Skeletal muscle satellite cell (primary cell): ENCODE results near the gene ZC3H12C.

Experiments used
- H3K27me3 ChIP-seq: 2 replicates; pipeline ENCODE4 v1.7.0; 2013; ENCODE audit warnings: low read length; ENCODE audit not compliant: control insufficient read depth, insufficient read depth
- H3K36me3 ChIP-seq: 2 replicates; pipeline ENCODE4 v1.7.0; 2013; ENCODE audit warnings: mild to moderate bottlenecking, control low read depth, low read length; ENCODE audit not compliant: insufficient read depth
- H3K4me1 ChIP-seq: 2 replicates; pipeline ENCODE4 v1.7.0; 2013; ENCODE audit warnings: low read length; ENCODE audit not compliant: control insufficient read depth, insufficient read depth
- H3K4me2 ChIP-seq: 2 replicates; pipeline ENCODE4 v1.7.0; 2013; ENCODE audit warnings: mild to moderate bottlenecking, low read length
- H3K4me3 ChIP-seq: 2 replicates; pipeline ENCODE4 v1.7.0; 2013; ENCODE audit warnings: low read length
- H3K9ac ChIP-seq: 2 replicates; pipeline ENCODE4 v1.7.0; 2013; ENCODE audit warnings: mild to moderate bottlenecking, low read depth, low read length, moderate library complexity
- H3K9me3 ChIP-seq: replicated peaks from 2 replicates; pipeline ENCODE4 v1.7.0; 2013; ENCODE audit warnings: mild to moderate bottlenecking, control low read depth, low read length

ZC3H12C gene

GRCh38 chr11:110077831-110078325 lies 15.3 kb upstream of the ZC3H12C start:
- peaks cover 24% of the 10 kb centered on the region for H3K4me1 ChIP-seq
- peak overlapping the region; percentile 43 for H3K4me3 ChIP-seq
- H3K27me3 ChIP-seq = no peaks in the 10 kb centered on the region
- peak overlapping the region; percentile 22 for H3K9ac ChIP-seq
- no peaks in the 10 kb centered on the region for H3K36me3 ChIP-seq
- peak overlapping the region; percentile 74 for H3K4me2 ChIP-seq
- peaks cover 4% of the 10 kb centered on the region for H3K9me3 ChIP-seq

DNA sequence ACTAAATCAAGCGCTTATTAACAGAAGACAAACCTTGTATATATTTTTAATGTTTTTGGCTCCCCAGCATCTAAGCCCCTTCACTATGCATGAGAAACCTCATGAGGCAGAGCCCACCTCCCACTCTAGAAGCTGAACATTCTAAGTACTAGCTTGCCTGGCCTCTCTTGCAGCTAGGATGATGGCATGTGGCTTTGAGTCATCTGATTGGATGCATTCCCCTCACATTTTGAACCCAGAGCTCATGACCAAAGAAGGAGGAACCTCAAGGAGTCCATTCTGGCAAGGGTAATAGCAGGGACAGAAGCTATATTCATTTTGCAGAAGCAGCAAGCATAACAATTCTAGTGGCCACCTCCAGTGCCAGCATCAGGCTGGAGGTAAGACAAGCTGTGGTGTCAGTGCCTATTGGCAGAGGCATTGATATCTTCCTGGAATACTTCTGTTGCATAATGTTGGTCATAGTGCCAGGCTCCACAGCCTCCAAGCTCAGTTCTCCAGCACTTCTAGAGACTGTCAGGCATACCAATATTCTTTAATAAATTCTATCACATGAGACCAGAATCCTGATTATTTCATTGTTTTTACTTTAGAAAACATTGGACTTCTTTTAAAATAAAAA lies 14.2 kb upstream of the ZC3H12C start:
- Histone ChIP-seq H3K36me3 (no peaks in the 10 kb centered on the region), H3K9me3 (peaks cover 4% of the 10 kb centered on the region), H3K4me1 (peaks cover 24% of the 10 kb centered on the region), H3K4me3 (no peak overlapping the region), H3K27me3 (no peaks in the 10 kb centered on the region), H3K9ac (no peak overlapping the region), H3K4me2 (no peak overlapping the region)

DNA sequence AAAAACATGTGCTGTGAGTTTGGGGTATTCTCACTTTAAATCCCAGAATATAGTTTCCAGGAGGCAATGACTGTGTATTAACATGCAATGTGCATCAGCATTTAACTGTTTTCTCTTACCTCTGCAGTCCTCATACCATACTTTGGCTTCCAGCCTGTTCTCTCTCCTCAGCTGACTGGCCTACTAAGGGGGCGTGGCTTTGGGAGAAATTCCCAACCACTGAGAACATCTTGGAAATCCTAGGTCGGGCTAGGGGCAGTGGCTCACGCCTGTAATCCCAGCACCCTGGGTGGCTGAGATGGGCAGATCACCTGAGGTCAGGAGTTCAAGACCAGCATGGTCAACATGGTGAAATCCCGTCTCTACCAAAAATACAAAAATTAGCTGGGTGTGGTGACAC lies 13.5 kb upstream of the ZC3H12C start:
- Histone ChIP-seq H3K4me1 (peaks cover 24% of the 10 kb centered on the region), H3K27me3 (no peaks in the 10 kb centered on the region), H3K4me3 (no peak overlapping the region), H3K4me2 (no peak overlapping the region), H3K9ac (no peak overlapping the region), H3K36me3 (no peaks in the 10 kb centered on the region), H3K9me3 (peaks cover 4% of the 10 kb centered on the region)

GRCh38 chr11:110081462-110082376 lies 11.5 kb upstream of the ZC3H12C start:
- Histone ChIP-seq H3K4me1 (peaks cover 27% of the 10 kb centered on the region), H3K9me3 (peaks cover 4% of the 10 kb centered on the region), H3K4me2 (no peak overlapping the region), H3K9ac (no peak overlapping the region), H3K36me3 (no peaks in the 10 kb centered on the region), H3K4me3 (no peak overlapping the region), H3K27me3 (no peaks in the 10 kb centered on the region)

- Histone ChIP-seq H3K4me1 (peaks cover 27% of the 10 kb centered on the region), H3K27me3 (no peaks in the 10 kb centered on the region)
Observed at GRCh38 chr11:110082899-110083298, 10.3 kb upstream of the ZC3H12C start.

GRCh38 chr11:110085255-110085838 lies 7.8 kb upstream of the ZC3H12C start:
- Histone ChIP-seq H3K27me3 (no peaks in the 10 kb centered on the region), H3K4me1 (peaks cover 29% of the 10 kb centered on the region), H3K4me2 (no peak overlapping the region), H3K9me3 (no peaks in the 10 kb centered on the region), H3K9ac (no peak overlapping the region), H3K4me3 (no peak overlapping the region), H3K36me3 (no peaks in the 10 kb centered on the region)

More at GRCh38 chr11:110082899-110083298, 10.3 kb upstream of the ZC3H12C start:
- no peak overlapping the region for H3K4me3 ChIP-seq
- H3K9ac ChIP-seq = no peak overlapping the region
- no peak overlapping the region for H3K4me2 ChIP-seq
- no peaks in the 10 kb centered on the region for H3K36me3 ChIP-seq
- peaks cover 4% of the 10 kb centered on the region for H3K9me3 ChIP-seq

GRCh38 chr11:110086892-110087309 lies 6.3 kb upstream of the ZC3H12C start:
- H3K9ac ChIP-seq = peak overlapping the region; percentile 12
- no peak overlapping the region for H3K4me3 ChIP-seq
- no peaks in the 10 kb centered on the region for H3K36me3 ChIP-seq
- H3K4me2 ChIP-seq = no peak overlapping the region
- no peaks in the 10 kb centered on the region for H3K27me3 ChIP-seq
- H3K4me1 ChIP-seq = peaks cover 33% of the 10 kb centered on the region
- no peaks in the 10 kb centered on the region for H3K9me3 ChIP-seq

DNA sequence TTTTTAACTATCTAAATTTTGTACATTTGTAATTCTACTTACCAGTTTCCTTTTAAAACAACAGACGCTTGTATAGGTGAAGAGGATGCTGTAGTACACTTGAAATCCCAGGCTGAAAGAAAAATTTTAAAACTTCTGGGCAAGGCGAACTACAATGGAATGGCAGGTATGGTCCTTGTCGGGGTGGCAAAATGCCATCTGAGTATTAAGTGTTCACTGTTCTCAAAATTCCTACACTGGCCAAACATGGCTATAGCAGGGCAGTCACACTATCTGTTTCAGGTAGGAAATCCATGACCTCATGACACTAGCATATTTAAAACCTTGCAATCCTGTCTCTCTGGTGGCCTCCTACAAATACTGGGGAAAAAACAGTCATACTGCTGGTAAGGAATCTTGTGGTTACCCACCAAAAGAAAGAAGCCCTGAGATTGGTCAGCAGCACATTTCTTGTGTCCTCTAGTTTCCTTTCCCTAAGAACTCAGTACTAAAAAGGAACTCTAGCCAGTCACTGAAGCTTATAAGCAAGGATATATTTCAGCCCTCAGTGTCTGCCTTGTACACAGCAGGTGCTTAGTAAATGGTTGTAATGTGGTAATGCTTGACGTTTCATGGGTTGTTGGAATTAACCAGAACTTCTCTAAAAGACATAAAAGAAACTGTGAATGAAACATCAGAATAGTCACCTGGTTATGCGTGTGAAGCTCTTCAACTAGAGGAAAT lies 5.2 kb upstream of the ZC3H12C start:
- H3K4me1 ChIP-seq = peaks cover 38% of the 10 kb centered on the region
- H3K4me2 ChIP-seq = no peak overlapping the region
- H3K9me3 ChIP-seq = no peaks in the 10 kb centered on the region
- no peaks in the 10 kb centered on the region for H3K27me3 ChIP-seq
- H3K4me3 ChIP-seq = no peak overlapping the region
- H3K9ac ChIP-seq = peak overlapping the region; percentile 12
- no peaks in the 10 kb centered on the region for H3K36me3 ChIP-seq

GRCh38 chr11:110088535-110089344 lies 4.5 kb upstream of the ZC3H12C start:
- Histone ChIP-seq H3K27me3 (no peaks in the 10 kb centered on the region), H3K36me3 (no peaks in the 10 kb centered on the region), H3K4me1 (peaks cover 38% of the 10 kb centered on the region), H3K9me3 (no peaks in the 10 kb centered on the region), H3K4me3 (no peak overlapping the region), H3K9ac (no peak overlapping the region), H3K4me2 (no peak overlapping the region)

GRCh38 chr11:110089617-110090282 lies 3.4 kb upstream of the ZC3H12C start:
- no peak overlapping the region for H3K4me2 ChIP-seq
- no peaks in the 10 kb centered on the region for H3K36me3 ChIP-seq
- peaks cover 38% of the 10 kb centered on the region for H3K4me1 ChIP-seq
- H3K9ac ChIP-seq = no peak overlapping the region
- no peaks in the 10 kb centered on the region for H3K9me3 ChIP-seq
- no peak overlapping the region for H3K4me3 ChIP-seq
- H3K27me3 ChIP-seq = no peaks in the 10 kb centered on the region
